Activated CD4-positive, alpha-beta T cell treated with anti-CD3 and anti-CD28 coated beads, Interleukin-2, amount 50 U/mL, for 24 hours (primary cell): ENCODE results near the gene POLR2C.

Experiments used
- DNase-seq, 2 donors: peaks; one replicate each; pipeline ENCODE4 v3.0.0-alpha.2; 2020; ENCODE audit warnings: low read depth in 1 of 2, low spot score in 1 of 2

POLR2C gene

GRCh38 chr16:57500578-57501111 is 38.2 kb downstream of the POLR2C start:
- no peak for DNase-seq

- DNase-seq: no peak
These were observed 39.0 kb downstream of the POLR2C start for GRCh38 chr16:57501492-57501891.

GRCh38 chr16:57502048-57502775 is 39.7 kb downstream of the POLR2C start:
- no peak for DNase-seq

- no peak for DNase-seq
These were observed 40.9 kb downstream of the POLR2C start for GRCh38 chr16:57503366-57503765.

- no peak for DNase-seq
These were observed 41.5 kb downstream of the POLR2C start for GRCh38 chr16:57504001-57504400.

GRCh38 chr16:57504491-57504890 is 42.0 kb downstream of the POLR2C start:
- DNase-seq: no peak

- DNase-seq: no peak
These were observed 42.7 kb downstream of the POLR2C start for GRCh38 chr16:57505169-57505568.

- no peak for DNase-seq
These were observed 44.9 kb downstream of the POLR2C start for GRCh38 chr16:57507136-57508034.

GRCh38 chr16:57508035-57508425 is 45.6 kb downstream of the POLR2C start:
- no peak for DNase-seq

- no peak for DNase-seq
These were observed 46.9 kb downstream of the POLR2C start for GRCh38 chr16:57509231-57509923.

GRCh38 chr16:57510016-57510871 is 47.8 kb downstream of the POLR2C start:
- DNase-seq: no peak

GRCh38 chr16:57512296-57513001 is 50.0 kb downstream of the POLR2C start:
- DNase-seq: no peak

- no peak for DNase-seq
These were observed 51.1 kb downstream of the POLR2C start for GRCh38 chr16:57513371-57514102.

- DNase-seq: no peak
These were observed 51.9 kb downstream of the POLR2C start for GRCh38 chr16:57514371-57514770.

GRCh38 chr16:57514791-57515600 is 52.5 kb downstream of the POLR2C start:
- DNase-seq: no peak

GRCh38 chr16:57516176-57516725 is 53.8 kb downstream of the POLR2C start:
- no peak for DNase-seq

- DNase-seq: no peak
These were observed 54.3 kb downstream of the POLR2C start for GRCh38 chr16:57516773-57517172.
